ENCODE results near the gene C3AR1.
"Not testable (repeated sequence)": the region's sequence is repeated elsewhere in the genome, so short reads cannot be mapped to it uniquely, and the experiment has no call there.

The C3AR1 gene

GRCh38 chr12:8057306-8057705 is 8.9 kb downstream of the C3AR1 start:
- DNase-seq (ENCODE audit: low read depth) = no peak

GRCh38 chr12:8054816-8055215 is 11.3 kb downstream of the C3AR1 start:
- DNase-seq (ENCODE audit: low read depth) = no peak

GRCh38 chr12:8052679-8053078 is 13.5 kb downstream of the C3AR1 start:
- no peak for DNase-seq (ENCODE audit: low read depth)

- DNase-seq (ENCODE audit: low read depth) = no peak
These were observed 15.4 kb downstream of the C3AR1 start for GRCh38 chr12:8050600-8051250.

- DNase-seq (ENCODE audit: low read depth) = no peak
These were observed 17.3 kb downstream of the C3AR1 start for GRCh38 chr12:8048906-8049305.

- no peak for DNase-seq (ENCODE audit: low read depth)
These were observed 18.3 kb downstream of the C3AR1 start for GRCh38 chr12:8047842-8048241.

GRCh38 chr12:8045952-8046944 is 19.9 kb downstream of the C3AR1 start:
- DNase-seq (ENCODE audit: low read depth) = peak; percentile 47

GRCh38 chr12:8040791-8041190 is 25.4 kb downstream of the C3AR1 start:
- no peak for DNase-seq (ENCODE audit: low read depth)

- DNase-seq (ENCODE audit: low read depth) = no peak
These were observed 27.5 kb downstream of the C3AR1 start for GRCh38 chr12:8038659-8039114.

GRCh38 chr12:8037947-8038346 is 28.2 kb downstream of the C3AR1 start:
- no peak for DNase-seq (ENCODE audit: low read depth)

- DNase-seq (ENCODE audit: low read depth) = no peak
These were observed 29.0 kb downstream of the C3AR1 start for GRCh38 chr12:8037046-8037663.

- no peak for DNase-seq (ENCODE audit: low read depth)
These were observed 29.8 kb downstream of the C3AR1 start for GRCh38 chr12:8036346-8036745.

GRCh38 chr12:8035440-8036010 is 30.6 kb downstream of the C3AR1 start:
- DNase-seq (ENCODE audit: low read depth) = no peak

GRCh38 chr12:8034802-8035201 is 31.4 kb downstream of the C3AR1 start:
- DNase-seq (ENCODE audit: low read depth) = no peak

GRCh38 chr12:8033153-8034044 is 32.8 kb downstream of the C3AR1 start:
- no peak for DNase-seq (ENCODE audit: low read depth)

GRCh38 chr12:8032242-8033152 is 33.7 kb downstream of the C3AR1 start, which contains the start of gene FOXJ2:
Gene FOXJ2 (plus strand): TSS chr12:8032716. CDS start chr12:8039833, 7,117 bp downstream.
- no peak for DNase-seq (ENCODE audit: low read depth)

- DNase-seq (ENCODE audit: low read depth) = no peak
These were observed 34.3 kb downstream of the C3AR1 start for GRCh38 chr12:8031872-8032241.

- DNase-seq (ENCODE audit: low read depth) = not testable (repeated sequence)
These were observed 35.1 kb downstream of the C3AR1 start for GRCh38 chr12:8031017-8031416.

- no peak for DNase-seq (ENCODE audit: low read depth)
These were observed 36.0 kb downstream of the C3AR1 start for GRCh38 chr12:8030189-8030588.

- no peak for DNase-seq (ENCODE audit: low read depth)
These were observed 37.9 kb downstream of the C3AR1 start for GRCh38 chr12:8028267-8028666.

All from non-pigmented ciliary epithelial cell (primary cell).